ENCODE measurements around the gene CXXC5. TPM values are rescaled to one million over a fixed set of nuclear protein-coding genes. Genes with fewer than 3 reads are reported as not detected.
A peak's percentile ranks its signal among the peaks of the same experiment; 100 is the strongest.

Gene CXXC5
- total and polyA plus RNA-seq, 9 of the 15 experiments (the other 6 are each of a cell fraction or from before 2014, with no cell fraction given), result 1.9 to 123 (median 45.8) TPM

- H3K4me3 ChIP-seq, result no peak overlapping the region
- TF ChIP-seq ZNF324 (CRISPR knock-in tag; IDR thresholded peaks at IDR 0.05), result no peak
- 0 out of 2 replicates have a peak, but pooled peaks have one; percentile 26 for TF ChIP-seq ETV5 (CRISPR knock-in tag; IDR thresholded peaks at IDR 0.05; ENCODE audit: low read depth)
- TF ChIP-seq POLR2G (IDR thresholded peaks at IDR 0.05; ENCODE audit: low read depth, low read length), result 0 out of 2 replicates have a peak, but pooled peaks have one; percentile 3
- TF ChIP-seq CHD7 (IDR thresholded peaks at IDR 0.05; ENCODE audit: low read depth, low read length), result peak; percentile 51
- H3K27ac ChIP-seq (ENCODE audit: extremely low read depth, low read depth, low read length), result peak overlapping the region; percentile 29; the same call in 2 of the 3 replicates
- FAIRE-seq (no peak), ATAC-seq (no peak), DNase-seq (ENCODE audit: extremely low read depth in 1 of 4, low spot score in 3 of 4) (no peak)
- ChIA-PET POLR2A (interaction anchor here (0.6 to 1.7 kb wide), 11 partner anchors 9 to 511 kb away, joined by 3 to 8 read pairs (median 3); no protein-coding TSS in a partner anchor), CTCF (ENCODE audit: low intra/inter-chr PET ratio) (interaction anchor here (1.2 to 2.0 kb wide), 2 partner anchors 55 to 58 kb away, joined by 3 to 9 read pairs; no protein-coding TSS in a partner anchor)
- peak overlapping the region; percentile 24; the same call in 1 of the 2 replicates for H3K4me2 ChIP-seq (ENCODE audit: insufficient read depth, low read length)
- no peaks in the 10 kb centered on the region for H4K20me1 ChIP-seq (replicated peaks; ENCODE audit: control insufficient read depth, insufficient read depth, low read length)
- intact Hi-C loops (cut with micrococcal nuclease) (loop anchor here (1.0 to 10.0 kb wide), 5 partner anchors 22 to 269 kb away; partner anchors contain the start of gene UBE2D2), in situ Hi-C loops (cut with MboI) (no loop called here)
- BruUV-seq (replicated peaks), result no TSS peak
- H3K36me3 ChIP-seq (ENCODE audit: control insufficient read depth, insufficient read depth, low read length), result peaks cover 18% of the 10 kb centered on the region; the same call in 2 of the 3 replicates
- H2AFZ ChIP-seq (ENCODE audit: low read depth, low read length), result peak overlapping the region; percentile 77
- H3K79me2 ChIP-seq (ENCODE audit: control insufficient read depth, insufficient read depth, low read length), result no peaks in the 10 kb centered on the region; the same call in 2 of the 3 replicates
- H3K9me3 ChIP-seq (replicated peaks; ENCODE audit: control insufficient read depth, insufficient read depth, low read depth, low read length), result no peaks in the 10 kb centered on the region
- peaks cover 44 to 59% of the 10 kb centered on the region in 2 experiments for H3K4me1 ChIP-seq (replicated peaks in 1 of 2; ENCODE audit: control insufficient read depth in 2 of 2, insufficient read depth in 2 of 2, low read length in 2 of 2)
- H3K9me1 ChIP-seq (ENCODE audit: control insufficient read depth, insufficient read depth, low read length), result no peaks in the 10 kb centered on the region
- H3K9ac ChIP-seq (ENCODE audit: insufficient read depth in 1 of 2, low read depth in 2 of 2, low read length in 2 of 2), result peak overlapping the region; percentile 18 to 75; a peak in 3 of 4 replicates
- H3K27me3 ChIP-seq (ENCODE audit: control insufficient read depth in 2 of 2, insufficient read depth in 2 of 2, low read length in 2 of 2), result no peaks in the 10 kb centered on the region; a peak in 1 of 5 replicates
- WGBS (ENCODE audit: insufficient coverage, low coverage, missing lambda C conversion rate), result 31% methylated on average over 5 of the region's 6 CpGs
These were observed 42.9 kb downstream of the CXXC5 start for GRCh38 chr5:139690803-139691629.

Measured in K562 (cell line).